SIG-M5 treated with dmso at 0.1 percent for 504 hours (cell line): ENCODE data around the gene DPP6.
A peak's percentile ranks its signal among the peaks of the same experiment; 100 is the strongest.
"Not testable (repeated sequence)": the region's sequence is repeated elsewhere in the genome, so short reads cannot be mapped to it uniquely, and the experiment has no call there.

Experiments
- DNase-seq: peaks from one replicate; lab custom pipeline; 2025; ENCODE audit not compliant: unreplicated experiment; lab: John Stamatoyannopoulos, UW

The DPP6 gene

GRCh38 chr7:154915600-154915999, 863.4 kb downstream of the DPP6 start:
- DNase-seq, result no peak

DNA sequence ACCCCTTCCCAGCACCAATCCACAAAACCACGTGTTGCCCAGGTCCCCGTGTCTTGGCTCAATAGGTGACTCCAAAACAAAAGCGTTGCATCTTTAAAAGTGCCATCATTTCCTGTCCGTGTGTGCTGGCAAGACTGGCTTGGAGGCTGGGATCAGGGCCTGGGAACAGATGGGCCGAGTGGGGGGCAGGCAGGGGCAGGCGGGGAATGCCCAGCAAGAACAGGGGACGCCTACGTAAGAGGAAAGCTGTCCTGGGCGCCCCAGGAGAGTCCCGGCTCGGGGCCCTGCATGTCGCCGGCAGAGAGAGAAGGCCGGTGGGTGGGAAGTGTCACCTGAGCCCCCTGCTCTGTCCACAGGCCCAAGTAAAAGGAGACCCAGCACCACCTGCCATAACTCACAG, 864.2 kb downstream of the DPP6 start:
- DNase-seq, result no peak

DNA sequence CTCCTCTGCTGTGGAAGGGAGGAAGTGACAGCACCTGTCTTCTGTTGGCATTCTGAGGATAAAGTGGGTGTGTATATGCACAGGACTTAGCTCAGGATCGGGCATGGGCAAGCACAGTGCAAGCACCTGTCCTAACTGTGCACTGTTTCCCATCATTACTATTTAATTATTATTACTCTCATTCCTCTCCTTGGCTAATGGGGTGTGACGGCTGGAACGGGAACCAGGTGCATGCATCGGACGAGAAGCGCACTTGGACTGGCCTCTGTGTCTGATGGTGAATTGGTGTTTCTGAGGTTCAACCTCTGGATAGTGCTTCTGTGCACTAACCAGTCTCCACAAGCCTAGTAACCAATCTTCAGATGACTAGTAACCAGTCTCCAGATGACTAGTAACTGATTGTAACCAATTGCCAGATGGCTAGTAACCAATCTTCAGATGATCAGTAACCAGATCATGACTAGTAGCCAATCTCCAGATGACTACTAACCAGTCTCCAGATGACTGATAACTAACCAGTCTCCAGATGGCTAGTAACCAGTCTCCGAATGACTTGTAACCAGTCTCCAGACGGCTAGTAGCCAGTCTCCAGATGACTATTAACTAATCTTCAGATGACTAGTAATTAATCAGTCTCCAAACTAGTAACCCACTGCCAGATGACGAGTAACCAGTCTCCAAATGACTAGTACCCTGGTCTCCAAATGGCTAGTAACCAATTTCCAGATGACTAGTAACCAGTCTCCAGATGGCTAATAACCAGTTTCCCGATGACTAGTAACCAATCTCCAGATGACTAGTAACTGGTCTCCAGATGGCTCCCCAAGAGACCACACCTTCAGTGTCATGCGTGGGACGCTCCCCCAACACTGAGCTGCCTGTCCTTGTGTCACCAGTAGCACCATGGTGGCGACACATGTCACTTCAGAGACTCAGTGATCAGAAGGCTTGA, 864.9 kb downstream of the DPP6 start:
- no peak for DNase-seq

DNA sequence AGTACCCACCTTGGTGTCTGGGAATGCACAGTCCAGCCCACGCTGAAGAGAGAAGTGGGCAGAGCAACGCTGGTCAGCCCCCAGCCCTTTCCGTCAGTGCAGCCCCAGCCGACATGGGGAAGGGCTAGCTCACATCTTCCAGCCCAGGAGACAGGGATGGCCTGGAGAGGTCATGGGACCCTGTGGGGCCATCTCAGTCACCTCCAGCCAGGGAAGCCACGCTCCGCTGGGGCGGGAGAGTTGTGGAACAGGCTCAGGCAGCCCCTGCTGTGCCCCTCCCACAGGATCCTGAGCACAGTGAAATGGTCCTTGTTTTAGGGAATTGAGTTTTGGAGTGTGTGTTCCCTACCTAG, 865.6 kb downstream of the DPP6 start:
- no peak for DNase-seq

- no peak for DNase-seq
These were observed 866.1 kb downstream of the DPP6 start for GRCh38 chr7:154918266-154918665.

DNA sequence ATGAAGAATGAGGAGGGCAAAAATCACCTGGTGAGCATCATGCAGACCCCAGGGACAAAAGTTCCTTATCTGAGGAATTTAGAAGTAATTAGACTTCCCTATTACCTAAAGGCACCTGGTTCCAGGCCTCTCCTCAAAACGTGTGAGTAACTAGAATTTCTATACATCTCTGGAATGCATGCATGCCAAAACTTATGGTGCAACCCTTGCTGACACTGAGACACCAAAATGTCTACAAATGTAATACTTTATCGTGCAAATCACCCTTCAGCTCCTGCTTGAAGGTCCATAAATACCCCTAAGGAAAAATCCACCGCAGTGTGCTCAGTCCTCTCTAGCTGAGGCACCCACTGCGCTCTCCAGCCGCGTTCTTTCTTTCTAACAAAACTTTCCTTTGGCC, 866.5 kb downstream of the DPP6 start:
- DNase-seq, result no peak

GRCh38 chr7:154919344-154920225, 867.4 kb downstream of the DPP6 start:
- no peak for DNase-seq

DNA sequence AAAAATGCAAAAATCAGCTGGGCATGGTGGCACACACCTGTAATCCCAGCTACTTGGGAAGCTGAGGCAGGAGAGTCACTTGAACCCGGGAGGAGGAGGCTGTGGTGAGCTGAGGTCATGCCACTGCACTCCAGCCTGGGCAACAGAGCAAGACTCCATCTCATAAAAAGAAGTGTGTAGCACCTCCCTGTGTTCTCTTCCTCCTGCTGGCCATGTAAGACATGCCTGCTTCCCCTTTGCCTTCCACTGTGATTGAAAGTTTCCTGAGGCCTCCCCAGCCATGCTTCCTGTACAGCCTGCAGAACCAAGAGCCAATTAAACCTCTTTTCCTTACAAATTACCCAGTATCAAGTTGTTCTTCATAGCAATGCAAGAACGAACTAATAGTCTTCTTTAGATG, 870.3 kb downstream of the DPP6 start:
- DNase-seq, result not testable (repeated sequence)

DNA sequence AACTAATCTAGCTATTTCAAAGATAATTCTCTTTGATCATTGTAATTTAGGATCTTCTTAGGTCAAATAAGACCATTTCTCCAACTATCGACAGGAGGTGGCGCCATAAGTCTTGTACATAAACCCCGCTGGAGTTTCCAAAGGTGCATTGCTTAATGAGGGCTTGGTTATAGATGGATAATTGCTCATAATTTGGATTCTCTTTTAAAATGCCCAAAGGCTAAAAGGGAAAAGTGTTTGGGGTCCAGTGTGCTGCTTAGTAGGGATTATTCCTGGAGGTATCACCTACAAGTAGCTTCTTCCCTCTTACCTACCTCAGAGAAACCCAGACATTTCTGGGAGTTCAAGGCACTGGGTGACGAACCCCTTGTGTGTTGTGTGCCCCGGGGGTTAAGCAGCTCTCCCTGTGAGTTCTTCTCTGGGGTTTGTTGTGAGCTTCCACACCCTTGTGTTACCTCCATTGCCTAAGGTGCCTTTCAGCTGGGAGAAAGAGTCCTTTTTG, 875.5 kb downstream of the DPP6 start:
- peak; percentile 79 for DNase-seq

GRCh38 chr7:154928136-154929005, 876.2 kb downstream of the DPP6 start:
- peak; percentile 93 for DNase-seq

DNA sequence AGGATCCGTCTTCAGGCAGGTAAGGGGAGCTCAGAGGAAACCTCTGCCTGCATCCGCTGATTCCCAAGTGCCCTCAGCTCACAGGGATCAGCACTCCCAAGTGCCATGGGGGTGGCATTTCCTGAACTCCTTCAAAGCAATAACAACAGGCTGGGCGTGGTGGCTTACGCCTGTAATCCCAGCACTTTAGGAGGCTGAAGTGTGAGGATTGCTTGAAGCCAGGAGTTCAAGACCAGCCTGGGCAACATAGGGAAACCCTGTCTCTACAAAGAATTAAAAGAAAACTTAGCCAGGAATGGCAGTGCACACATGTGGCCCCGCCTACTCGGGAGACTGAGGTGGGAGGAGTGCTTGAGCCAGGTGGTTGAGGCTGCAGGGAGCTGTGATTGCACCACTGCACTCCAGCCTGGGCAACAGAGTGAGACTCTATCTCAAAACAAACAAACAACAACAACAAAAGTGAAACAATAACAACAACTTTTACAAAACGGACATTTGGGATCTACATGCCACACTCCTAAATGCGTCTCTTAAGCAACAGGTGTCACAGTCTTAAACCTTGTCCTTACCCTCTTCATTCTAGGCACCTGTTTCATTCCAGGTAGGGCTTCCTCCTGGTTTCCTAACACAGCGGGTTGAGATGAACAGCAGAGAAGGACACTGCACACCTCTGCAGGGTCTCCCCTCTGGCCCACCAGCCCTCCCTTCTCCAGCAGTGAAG, 877.0 kb downstream of the DPP6 start:
- no peak for DNase-seq

GRCh38 chr7:154931906-154932305, 879.7 kb downstream of the DPP6 start:
- DNase-seq, result no peak

DNA sequence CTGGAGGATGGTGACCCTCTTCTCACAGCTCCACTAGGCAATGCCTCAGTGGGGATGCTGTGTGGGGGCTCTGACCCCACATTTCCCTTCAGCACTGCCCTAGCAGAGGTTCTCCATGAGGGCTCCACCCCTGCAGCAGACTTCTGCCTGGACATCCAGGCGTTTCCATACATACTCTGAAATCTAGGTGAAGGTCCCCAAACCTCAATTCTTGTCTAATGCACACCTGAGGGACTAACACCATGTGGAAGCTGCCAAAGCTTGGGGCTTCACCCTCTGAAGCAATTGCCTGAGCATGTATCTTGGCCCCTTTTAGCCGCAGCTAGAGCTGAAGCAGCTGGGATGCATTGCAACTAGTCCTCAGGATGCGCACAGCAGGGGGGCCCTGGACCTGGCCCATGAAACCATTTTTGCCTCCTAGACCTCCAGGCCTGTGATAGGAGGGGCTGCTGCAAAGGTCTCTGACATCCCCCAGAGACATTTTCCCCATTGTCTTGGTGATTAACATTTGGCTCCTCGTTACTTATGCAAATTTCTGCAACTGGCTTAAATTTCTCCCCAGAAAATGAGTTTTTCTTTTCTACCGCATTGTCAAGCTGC, 882.3 kb downstream of the DPP6 start:
- DNase-seq, result not testable (repeated sequence)

- peak; percentile 24 for DNase-seq
These were observed 885.6 kb downstream of the DPP6 start for GRCh38 chr7:154937837-154938236.

GRCh38 chr7:154942691-154943090, 890.5 kb downstream of the DPP6 start:
- DNase-seq, result no peak
